Neural cell (in vitro differentiated cells): ENCODE results near the gene ATG7. TPM values are rescaled to one million over a fixed set of nuclear protein-coding genes. Genes with fewer than 3 reads are reported as not detected.

Source experiments
- H2AFZ ChIP-seq: fragments of 200-600, 300-800 bp; sonication (generic), shearing (Covaris generic); 2 replicates; pipeline ENCODE4 v1.6.0; 2014; ENCODE audit warnings: low read depth, mild to moderate bottlenecking, antibody characterized with exemption, low read length, moderate library complexity
- H3F3A ChIP-seq: fragments of 200-600 bp; shearing (Covaris generic); 2 replicates; pipeline ENCODE4 v1.6.1; 2016; ENCODE audit warnings: mild to moderate bottlenecking, moderate library complexity, mixed read lengths, antibody characterized with exemption, low read length; ENCODE audit not compliant: insufficient read depth, poor library complexity, severe bottlenecking
- H3K27ac ChIP-seq: fragments of 200-600, 300-800 bp; sonication (generic), shearing (Covaris generic); 2 replicates; pipeline ENCODE4 v1.5.1; 2014; ENCODE audit warnings: mild to moderate bottlenecking, low read length, moderate library complexity
- H3K27me3 ChIP-seq: fragments of 300-800, 200-600 bp; sonication (generic), shearing (Covaris generic); 2 replicates; pipeline ENCODE4 v1.6.0; 2014; ENCODE audit warnings: mild to moderate bottlenecking, low read depth, low read length, moderate library complexity; ENCODE audit not compliant: insufficient read depth
- H3K36me3 ChIP-seq: fragments of 300-800, 200-600 bp; sonication (generic), shearing (Covaris generic); 2 replicates; pipeline ENCODE4 v1.5.1; 2014; ENCODE audit warnings: mild to moderate bottlenecking, antibody characterized with exemption, low read length, moderate library complexity; ENCODE audit not compliant: insufficient read depth
- H3K4me2 ChIP-seq: fragments of 300-800, 200-600 bp; sonication (generic), shearing (Covaris generic); 2 replicates; pipeline ENCODE4 v1.6.0; 2014; ENCODE audit warnings: mild to moderate bottlenecking, low read length
- H3K4me3 ChIP-seq: fragments of 300-800, 200-600 bp; sonication (generic), shearing (Covaris generic); 2 replicates; pipeline ENCODE4 v1.5.1; 2014; ENCODE audit warnings: mild to moderate bottlenecking, low read length, moderate library complexity
- H3K79me2 ChIP-seq: fragments of 200-600 bp; shearing (Covaris generic); replicated peaks from 2 replicates; pipeline ENCODE4 v1.6.0; 2014; ENCODE audit warnings: mild to moderate bottlenecking, low read length, moderate library complexity; ENCODE audit not compliant: insufficient read depth
- H3K9ac ChIP-seq: fragments of 300-800, 200-600 bp; sonication (generic), shearing (Covaris generic); 2 replicates; pipeline ENCODE4 v1.6.1; 2016; ENCODE audit warnings: mild to moderate bottlenecking, low read length, mixed read lengths
- H3K9me2 ChIP-seq: fragments of 200-600 bp; shearing (Covaris generic); 2 replicates; pipeline ENCODE4 v1.6.1; 2016; ENCODE audit warnings: mild to moderate bottlenecking, low read length, mixed read lengths; ENCODE audit not compliant: insufficient read depth
- H3K9me3 ChIP-seq: fragments of 200-600, 300-800 bp; sonication (generic), shearing (Covaris generic); 2 replicates; pipeline ENCODE4 v1.6.1; 2016; ENCODE audit warnings: mild to moderate bottlenecking, mixed run types, low read length, moderate library complexity, mixed read lengths
- H4K20me1 ChIP-seq: fragments of 200-600 bp; shearing (Covaris generic); 2 replicates; pipeline ENCODE4 v1.6.1; 2016; ENCODE audit warnings: mild to moderate bottlenecking, mixed run types; ENCODE audit not compliant: insufficient read depth
- EP300 ChIP-seq: fragments of 450-650 bp; conservative IDR thresholded peaks from 2 replicates; pipeline ENCODE4 v1.6.1; 2014; ENCODE audit warnings: antibody characterized with exemption, mild to moderate bottlenecking, moderate library complexity; ENCODE audit not compliant: poor library complexity, severe bottlenecking
- EZH2 ChIP-seq: fragments of 200-600, 300-800 bp; shearing (Covaris generic), sonication (generic); IDR thresholded peaks from 2 replicates; pipeline ENCODE4 v1.6.1; 2014; ENCODE audit warnings: antibody characterized with exemption, low read length, borderline replicate concordance, mild to moderate bottlenecking; ENCODE audit not compliant: insufficient read depth, poor library complexity, severe bottlenecking
- MXI1 ChIP-seq: fragments of 450-650 bp; conservative IDR thresholded peaks from 2 replicates; pipeline ENCODE4 v1.6.1; 2014; ENCODE audit warnings: antibody characterized with exemption, mild to moderate bottlenecking; ENCODE audit not compliant: poor library complexity, severe bottlenecking
- POLR2AphosphoS5 ChIP-seq: IDR thresholded peaks from 2 replicates; pipeline ENCODE4 v1.6.1; 2012
- RAD21 ChIP-seq: fragments of 450-650 bp; conservative IDR thresholded peaks from 2 replicates; pipeline ENCODE4 v1.6.1; 2014; ENCODE audit warnings: antibody characterized with exemption, mild to moderate bottlenecking, moderate library complexity
- SMC3 ChIP-seq: fragments of 450-650 bp; conservative IDR thresholded peaks from 2 replicates; pipeline ENCODE4 v1.6.1; 2014; ENCODE audit warnings: antibody characterized with exemption, mild to moderate bottlenecking, moderate library complexity; ENCODE audit not compliant: poor library complexity
- TAF1 ChIP-seq: IDR thresholded peaks from 2 replicates; pipeline ENCODE4 v1.6.1; 2012; ENCODE audit warnings: low read depth
- polyA plus RNA-seq: library from polyadenylated mRNA; depleted of rRNA; stranded (reverse); fragments of >200 nt; gene quantifications from 2 replicates; pipeline ENCODE4 v1.2.3, GENCODE V29; 2014
- TF ChIP-seq, protein P1 (sequence below): IDR thresholded peaks from 2 replicates; pipeline ENCODE4 v1.6.1; 2012; ENCODE audit warnings: borderline replicate concordance
- TF ChIP-seq, protein P2 (sequence below): fragments of 450-650 bp; IDR thresholded peaks from 2 replicates; pipeline ENCODE4 v1.5.1; 2014; ENCODE audit warnings: antibody characterized with exemption, mild to moderate bottlenecking, moderate library complexity; ENCODE audit not compliant: poor library complexity, severe bottlenecking

ATG7 gene
- polyA plus RNA-seq, 1 donor from 2014 or later: 28.8 TPM

DNA sequence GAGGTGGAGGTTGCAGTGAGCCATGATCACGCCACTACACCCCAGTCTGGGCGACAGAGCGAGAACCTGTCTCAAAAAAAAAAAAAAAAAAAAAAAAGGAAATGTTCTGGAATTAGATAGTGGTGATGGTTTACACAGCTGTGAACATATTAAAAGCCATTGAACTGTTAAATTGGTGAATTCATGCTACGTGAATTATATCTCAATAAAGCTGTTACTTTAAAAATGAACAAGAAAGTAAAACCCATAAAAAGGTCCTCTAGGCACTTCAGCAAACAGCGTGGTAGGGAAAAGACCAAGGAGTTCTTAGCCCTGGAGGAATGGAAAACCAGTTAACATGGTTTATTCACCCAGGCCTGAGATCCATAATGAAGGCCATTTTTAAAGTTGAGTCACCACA lies 180.1 kb downstream of the ATG7 start:
- H2AFZ ChIP-seq: no peak overlapping the region
- H3K4me2 ChIP-seq: no peak overlapping the region
- no peaks in the 10 kb centered on the region for H3K9me3 ChIP-seq
- H3K4me3 ChIP-seq: no peak overlapping the region
- no peak overlapping the region for H3K9ac ChIP-seq
- no peaks in the 10 kb centered on the region for H3K9me2 ChIP-seq
- TF ChIP-seq EP300 (no peak), POLR2AphosphoS5 (no peak), SMC3 (no peak), MXI1 (no peak), RAD21 (no peak), EZH2 (no peak), TAF1 (no peak)
- TF ChIP-seq, protein P1, sequence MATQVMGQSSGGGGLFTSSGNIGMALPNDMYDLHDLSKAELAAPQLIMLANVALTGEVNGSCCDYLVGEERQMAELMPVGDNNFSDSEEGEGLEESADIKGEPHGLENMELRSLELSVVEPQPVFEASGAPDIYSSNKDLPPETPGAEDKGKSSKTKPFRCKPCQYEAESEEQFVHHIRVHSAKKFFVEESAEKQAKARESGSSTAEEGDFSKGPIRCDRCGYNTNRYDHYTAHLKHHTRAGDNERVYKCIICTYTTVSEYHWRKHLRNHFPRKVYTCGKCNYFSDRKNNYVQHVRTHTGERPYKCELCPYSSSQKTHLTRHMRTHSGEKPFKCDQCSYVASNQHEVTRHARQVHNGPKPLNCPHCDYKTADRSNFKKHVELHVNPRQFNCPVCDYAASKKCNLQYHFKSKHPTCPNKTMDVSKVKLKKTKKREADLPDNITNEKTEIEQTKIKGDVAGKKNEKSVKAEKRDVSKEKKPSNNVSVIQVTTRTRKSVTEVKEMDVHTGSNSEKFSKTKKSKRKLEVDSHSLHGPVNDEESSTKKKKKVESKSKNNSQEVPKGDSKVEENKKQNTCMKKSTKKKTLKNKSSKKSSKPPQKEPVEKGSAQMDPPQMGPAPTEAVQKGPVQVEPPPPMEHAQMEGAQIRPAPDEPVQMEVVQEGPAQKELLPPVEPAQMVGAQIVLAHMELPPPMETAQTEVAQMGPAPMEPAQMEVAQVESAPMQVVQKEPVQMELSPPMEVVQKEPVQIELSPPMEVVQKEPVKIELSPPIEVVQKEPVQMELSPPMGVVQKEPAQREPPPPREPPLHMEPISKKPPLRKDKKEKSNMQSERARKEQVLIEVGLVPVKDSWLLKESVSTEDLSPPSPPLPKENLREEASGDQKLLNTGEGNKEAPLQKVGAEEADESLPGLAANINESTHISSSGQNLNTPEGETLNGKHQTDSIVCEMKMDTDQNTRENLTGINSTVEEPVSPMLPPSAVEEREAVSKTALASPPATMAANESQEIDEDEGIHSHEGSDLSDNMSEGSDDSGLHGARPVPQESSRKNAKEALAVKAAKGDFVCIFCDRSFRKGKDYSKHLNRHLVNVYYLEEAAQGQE: no peak
- TF ChIP-seq, protein P2, sequence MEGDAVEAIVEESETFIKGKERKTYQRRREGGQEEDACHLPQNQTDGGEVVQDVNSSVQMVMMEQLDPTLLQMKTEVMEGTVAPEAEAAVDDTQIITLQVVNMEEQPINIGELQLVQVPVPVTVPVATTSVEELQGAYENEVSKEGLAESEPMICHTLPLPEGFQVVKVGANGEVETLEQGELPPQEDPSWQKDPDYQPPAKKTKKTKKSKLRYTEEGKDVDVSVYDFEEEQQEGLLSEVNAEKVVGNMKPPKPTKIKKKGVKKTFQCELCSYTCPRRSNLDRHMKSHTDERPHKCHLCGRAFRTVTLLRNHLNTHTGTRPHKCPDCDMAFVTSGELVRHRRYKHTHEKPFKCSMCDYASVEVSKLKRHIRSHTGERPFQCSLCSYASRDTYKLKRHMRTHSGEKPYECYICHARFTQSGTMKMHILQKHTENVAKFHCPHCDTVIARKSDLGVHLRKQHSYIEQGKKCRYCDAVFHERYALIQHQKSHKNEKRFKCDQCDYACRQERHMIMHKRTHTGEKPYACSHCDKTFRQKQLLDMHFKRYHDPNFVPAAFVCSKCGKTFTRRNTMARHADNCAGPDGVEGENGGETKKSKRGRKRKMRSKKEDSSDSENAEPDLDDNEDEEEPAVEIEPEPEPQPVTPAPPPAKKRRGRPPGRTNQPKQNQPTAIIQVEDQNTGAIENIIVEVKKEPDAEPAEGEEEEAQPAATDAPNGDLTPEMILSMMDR: no peak
- no peaks in the 10 kb centered on the region for H3K36me3 ChIP-seq
- no peaks in the 10 kb centered on the region for H3K79me2 ChIP-seq
- H4K20me1 ChIP-seq: no peaks in the 10 kb centered on the region
- no peak overlapping the region for H3K27ac ChIP-seq
- no peaks in the 10 kb centered on the region for H3F3A ChIP-seq
- H3K27me3 ChIP-seq: no peaks in the 10 kb centered on the region

DNA sequence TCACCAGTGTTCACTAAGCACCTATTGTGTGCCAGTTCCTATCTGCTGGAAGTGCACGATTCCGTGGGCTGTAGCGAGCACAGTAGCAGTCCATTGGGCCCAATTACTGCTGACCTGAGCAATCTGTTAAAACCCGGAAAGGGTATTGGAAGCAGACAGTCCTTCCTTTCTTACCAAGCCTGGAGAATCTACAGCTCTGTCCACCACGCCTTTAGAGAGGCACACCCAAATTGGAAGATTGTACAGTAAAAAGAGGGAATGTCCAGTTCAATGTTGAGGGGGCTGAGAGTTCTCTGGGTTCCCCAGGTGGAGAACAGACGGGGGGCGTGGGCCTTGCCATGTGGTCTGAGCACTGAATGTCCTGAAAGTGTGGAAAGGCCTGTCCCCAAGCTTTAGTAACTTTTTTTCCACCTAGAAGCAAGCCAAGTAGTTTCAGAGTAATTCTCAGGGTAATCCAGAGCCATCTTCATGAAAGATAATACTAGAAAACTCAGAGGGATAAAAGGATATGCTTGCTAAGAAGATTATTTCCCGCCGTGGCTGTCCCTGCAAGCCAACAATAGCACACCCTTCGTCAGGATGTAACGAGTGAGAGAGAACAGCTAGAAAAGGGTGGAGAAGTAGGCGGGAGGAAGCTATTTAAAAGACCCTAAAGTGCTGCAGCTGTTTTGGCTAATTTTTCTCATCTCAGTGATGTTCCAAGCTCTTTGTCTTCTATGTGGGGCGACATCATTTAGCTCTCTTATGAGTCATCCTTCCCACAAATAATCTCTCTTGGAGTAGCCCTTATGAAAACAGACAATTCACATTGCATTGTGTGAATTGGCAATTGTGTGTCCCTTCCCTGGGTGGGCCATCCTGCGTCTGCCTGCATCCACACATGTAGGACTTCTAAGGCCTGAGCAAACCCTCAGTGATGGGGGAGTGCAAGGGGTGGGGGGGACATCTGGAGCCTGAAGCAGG lies 181.0 kb downstream of the ATG7 start:
- Histone ChIP-seq H3K9ac (no peak overlapping the region), H3K4me3 (no peak overlapping the region), H3K36me3 (no peaks in the 10 kb centered on the region), H3K79me2 (no peaks in the 10 kb centered on the region), H3K27me3 (no peaks in the 10 kb centered on the region), H4K20me1 (no peaks in the 10 kb centered on the region), H3K4me2 (no peak overlapping the region), H3F3A (no peaks in the 10 kb centered on the region), H3K9me3 (no peaks in the 10 kb centered on the region), H3K27ac (no peak overlapping the region), H2AFZ (no peak overlapping the region), H3K9me2 (no peaks in the 10 kb centered on the region)
- no peak for TF ChIP-seq TAF1
- TF ChIP-seq, protein P1: no peak
- TF ChIP-seq POLR2AphosphoS5: no peak
- TF ChIP-seq, protein P2: no peak
- TF ChIP-seq EZH2: no peak
- TF ChIP-seq SMC3: no peak
- TF ChIP-seq MXI1: no peak
- no peak for TF ChIP-seq EP300
- TF ChIP-seq RAD21: no peak
